Spleen (tissue), 11 donors: ENCODE results near the gene AGMO. TPM values are rescaled to one million over a fixed set of nuclear protein-coding genes. Genes with fewer than 3 reads are reported as not detected.

ENCODE experiments used
- DNase-seq: peaks from one replicate; pipeline ENCODE4 v3.0.0-alpha.2; 2020
- H3K27ac ChIP-seq, 8 donors: fragments of 200-600 bp; sonication (generic) in 7 of 8; 1 replicate in 4 of 8; 2 replicates in 4 of 8; pipeline versions ENCODE4 v1.5.0 to v1.8.0; 2016 to 2021; ENCODE audit warnings: inconsistent platforms in 4 of 8, mild to moderate bottlenecking in 4 of 8, moderate library complexity in 1 of 8
- H3K27me3 ChIP-seq, 7 donors: fragments of 200-600 bp; sonication (generic) in 6 of 7; replicated peaks in 1 of 7; 1 replicate in 4 of 7; 2 replicates in 3 of 7; pipeline versions ENCODE4 v1.5.0 to v1.8.0; 2016 to 2021; ENCODE audit warnings: inconsistent platforms in 3 of 7, mild to moderate bottlenecking in 1 of 7
- H3K36me3 ChIP-seq, 6 donors: fragments of 200-600 bp; sonication (generic) in 5 of 6; 1 replicate in 4 of 6; 2 replicates in 2 of 6; pipeline versions ENCODE4 v1.5.0 to v1.8.0; 2016 to 2021; ENCODE audit warnings: inconsistent platforms in 2 of 6
- H3K4me1 ChIP-seq, 6 donors: fragments of 200-600 bp; sonication (generic) in 5 of 6; 1 replicate in 3 of 6; 2 replicates in 3 of 6; pipeline versions ENCODE4 v1.5.0 to v1.8.0; 2016 to 2021; ENCODE audit warnings: inconsistent platforms in 3 of 6
- H3K4me3 ChIP-seq, 8 donors: fragments of 200-600 bp; sonication (generic) in 7 of 8; 1 replicate in 4 of 8; 2 replicates in 4 of 8; pipeline versions ENCODE4 v1.5.0 to v1.8.0; 2016 to 2021; ENCODE audit warnings: inconsistent platforms in 4 of 8, mild to moderate bottlenecking in 4 of 8, moderate library complexity in 2 of 8
- H3K9me3 ChIP-seq, 8 donors: fragments of 200-600 bp; sonication (generic) in 7 of 8; 1 replicate in 4 of 8; 2 replicates in 4 of 8; pipeline versions ENCODE4 v1.5.0 to v1.8.0; 2016 to 2021; ENCODE audit warnings: inconsistent platforms in 4 of 8
- POLR2A ChIP-seq, 3 donors: fragments of 450-650 bp; IDR thresholded peaks; one replicate each; pipeline ENCODE4 v1.5.1; 2017; ENCODE audit warnings: antibody characterized with exemption in 3 of 3, mild to moderate bottlenecking in 1 of 3
- POLR2AphosphoS5 ChIP-seq, 3 donors: sonication (generic); formaldehyde crosslinking; IDR thresholded peaks; one replicate each; pipeline ENCODE4 v1.5.1; 2017; ENCODE audit warnings: antibody characterized with exemption in 3 of 3
- WGBS, 5 donors: extraction: QIAGEN DNeasy Blood & Tissue Kit in 3 of 5; methylation state at CpG; one replicate each; pipeline versions ENCODE4 v1.1.5 to v1.1.7; 2013 to 2018; 5-methylcytosine and 5-hydroxymethylcytosine counted together
- intact Hi-C: fragments of 100-400 bp; cut with DNase I; formaldehyde crosslinking; loops from one replicate; pipeline ENCODE4 v1.15.0; 2023; ENCODE audit warnings: low total_unique reads
- polyA plus RNA-seq, 3 donors: library from polyadenylated mRNA; stranded (reverse); fragments of 200-250 nt; gene quantifications; one replicate each; pipeline ENCODE4 v1.2.1, GENCODE V29; 2013
- total RNA-seq, 7 donors: library from RNA; depleted of rRNA in 3 of 7; stranded (reverse); fragments of >200 nt in 3 of 7; fragmentation: NEBNext Ultra II Directional in 4 of 7; extraction: Animal tissue kit (Norgen Biotek cat#: 25700) in 4 of 7; gene quantifications; one replicate each; pipeline versions ENCODE4 v1.1.0 to v1.2.1, GENCODE V29; 2016 to 2021
- TF ChIP-seq, protein P1 (sequence below), 11 experiments: fragments of 200-600 bp in 7 of 11; fragments of 450-650 bp in 4 of 11; sonication (generic) in 4 of 11; IDR thresholded peaks in 8 of 11; conservative IDR thresholded peaks in 3 of 11; 1 replicate in 7 of 11; 2 replicates in 4 of 11; pipeline versions ENCODE4 v1.4.0 to v1.8.0; 2016 to 2021; ENCODE audit warnings: antibody characterized with exemption in 11 of 11, inconsistent platforms in 4 of 11, mild to moderate bottlenecking in 1 of 11
- donor health status: healthy with polysubstance abuse.
- donor health status: DM: no; HTN: no; CAD: no; lungs with moderate emphysema.
- donor health status: DM: no; HTN: no; CAD: no.
- donor health status: Bipolar disorder and iron deficiency.
- donor health status: healthy.
- donor health status: DM: no; HTN: no; CAD: no.
- donor health status: DM: yes; HTN: yes; CAD: no.

AGMO gene
- total and polyA plus RNA-seq, 10 donors: 0.02 to 0.03 (median 0.03) TPM; not detected in 7

DNA sequence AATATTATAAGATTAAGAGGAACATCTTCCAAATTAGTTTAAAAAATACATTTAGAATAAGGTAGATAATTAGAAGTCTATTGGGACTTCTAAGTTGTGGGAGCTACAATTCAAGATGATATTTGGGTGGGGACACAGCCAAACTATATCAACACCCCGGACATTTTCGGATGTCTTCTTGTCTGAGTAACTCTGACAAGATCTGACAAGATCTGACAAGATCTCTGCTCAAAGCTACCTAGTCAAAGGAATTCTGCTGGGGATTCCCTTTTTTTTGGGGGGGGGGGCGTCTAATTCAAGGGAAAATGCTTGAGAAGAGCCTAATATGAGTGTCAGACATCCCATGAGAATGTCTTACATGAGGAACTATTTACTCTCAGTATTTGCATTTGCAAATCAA, 5.2 kb upstream of the AGMO start:
- Histone ChIP-seq H3K4me3 (no peak overlapping the region), H3K9me3 (peaks cover 0 to 6% (median 0%) of the 10 kb centered on the region in 8 donors), H3K27ac (no peak overlapping the region), H3K4me1 (no peaks in the 10 kb centered on the region), H3K36me3 (no peaks in the 10 kb centered on the region), H3K27me3 (no peaks in the 10 kb centered on the region)
- TF ChIP-seq POLR2AphosphoS5 (IDR thresholded peaks at IDR 0.05): no peak
- TF ChIP-seq, protein P1, sequence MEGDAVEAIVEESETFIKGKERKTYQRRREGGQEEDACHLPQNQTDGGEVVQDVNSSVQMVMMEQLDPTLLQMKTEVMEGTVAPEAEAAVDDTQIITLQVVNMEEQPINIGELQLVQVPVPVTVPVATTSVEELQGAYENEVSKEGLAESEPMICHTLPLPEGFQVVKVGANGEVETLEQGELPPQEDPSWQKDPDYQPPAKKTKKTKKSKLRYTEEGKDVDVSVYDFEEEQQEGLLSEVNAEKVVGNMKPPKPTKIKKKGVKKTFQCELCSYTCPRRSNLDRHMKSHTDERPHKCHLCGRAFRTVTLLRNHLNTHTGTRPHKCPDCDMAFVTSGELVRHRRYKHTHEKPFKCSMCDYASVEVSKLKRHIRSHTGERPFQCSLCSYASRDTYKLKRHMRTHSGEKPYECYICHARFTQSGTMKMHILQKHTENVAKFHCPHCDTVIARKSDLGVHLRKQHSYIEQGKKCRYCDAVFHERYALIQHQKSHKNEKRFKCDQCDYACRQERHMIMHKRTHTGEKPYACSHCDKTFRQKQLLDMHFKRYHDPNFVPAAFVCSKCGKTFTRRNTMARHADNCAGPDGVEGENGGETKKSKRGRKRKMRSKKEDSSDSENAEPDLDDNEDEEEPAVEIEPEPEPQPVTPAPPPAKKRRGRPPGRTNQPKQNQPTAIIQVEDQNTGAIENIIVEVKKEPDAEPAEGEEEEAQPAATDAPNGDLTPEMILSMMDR (IDR thresholded peaks at IDR 0.05 in 8 of 11, conservative IDR thresholded peaks at IDR 0.05 in 3 of 11): no peak
- TF ChIP-seq POLR2A (IDR thresholded peaks at IDR 0.05): no peak
- intact Hi-C loops: no loop called here
- WGBS, 5 donors: 72 to 83% (median 79%) methylated on average over 3 of the region's 3 CpGs
- no peak for DNase-seq

DNA sequence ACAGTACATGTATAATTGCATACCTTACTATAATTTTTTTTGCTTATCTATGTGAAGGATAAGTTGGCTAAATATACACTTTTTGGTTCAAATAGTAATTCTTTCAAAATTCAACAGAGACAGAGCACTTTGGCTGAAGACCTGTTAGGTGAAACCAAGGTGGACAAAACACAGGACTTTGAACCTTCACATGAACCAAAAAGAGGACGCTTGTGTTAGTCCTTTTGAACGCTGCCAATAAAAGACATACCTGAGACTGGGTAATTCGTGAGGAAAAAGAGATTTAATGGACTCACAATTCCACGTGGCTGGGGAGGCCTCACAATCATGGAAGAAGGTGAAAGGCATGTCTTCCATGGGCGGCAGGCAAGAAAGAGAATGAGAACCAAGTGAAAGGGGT, 4.7 kb upstream of the AGMO start:
- no peak for DNase-seq
- Histone ChIP-seq H3K27ac (no peak overlapping the region), H3K4me3 (no peak overlapping the region), H3K4me1 (no peaks in the 10 kb centered on the region), H3K27me3 (no peaks in the 10 kb centered on the region), H3K9me3 (peaks cover 0 to 6% (median 0%) of the 10 kb centered on the region in 8 donors), H3K36me3 (no peaks in the 10 kb centered on the region)
- TF ChIP-seq, protein P1 (IDR thresholded peaks at IDR 0.05 in 8 of 11, conservative IDR thresholded peaks at IDR 0.05 in 3 of 11): no peak
- TF ChIP-seq POLR2A (IDR thresholded peaks at IDR 0.05) (no peak), POLR2AphosphoS5 (IDR thresholded peaks at IDR 0.05) (no peak)
- WGBS, 5 donors: 73 to 84% (median 80%) methylated on average over 5 of the region's 5 CpGs
- intact Hi-C loops: no loop called here

DNA sequence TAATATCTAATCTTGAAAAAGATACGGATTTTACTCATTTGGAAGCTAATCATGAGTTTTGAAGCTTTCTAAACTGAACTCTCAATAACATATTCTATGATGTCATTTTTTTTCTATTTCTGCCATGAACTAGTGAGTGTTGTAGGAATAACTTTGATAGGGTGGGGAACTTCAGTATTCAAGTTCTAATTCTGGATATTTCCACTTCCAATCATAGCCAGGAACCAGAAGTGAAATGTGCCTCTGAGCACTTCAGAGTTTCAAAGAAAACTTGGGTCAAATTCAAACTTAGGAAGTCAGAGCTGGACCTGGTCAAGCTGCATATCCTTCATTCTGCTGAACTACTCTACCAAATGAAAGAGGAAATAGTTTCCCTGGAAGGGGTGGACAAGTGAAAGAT, 847 bp downstream of the AGMO start:
- H3K27ac ChIP-seq: no peak overlapping the region
- intact Hi-C loops: no loop called here

GRCh38 chr7:15559416-15559928, 2.3 kb downstream of the AGMO start:
- intact Hi-C loops: no loop called here
- Histone ChIP-seq H3K4me3 (no peak overlapping the region), H3K27ac (no peak overlapping the region), H3K36me3 (no peaks in the 10 kb centered on the region), H3K27me3 (no peaks in the 10 kb centered on the region), H3K4me1 (no peaks in the 10 kb centered on the region), H3K9me3 (peaks cover 0 to 6% (median 0%) of the 10 kb centered on the region in 8 donors)
- 62 to 77% (median 75%) methylated on average over 3 of the region's 3 CpGs for WGBS, 5 donors
- DNase-seq: no peak
- TF ChIP-seq, protein P1 (IDR thresholded peaks at IDR 0.05 in 8 of 11, conservative IDR thresholded peaks at IDR 0.05 in 3 of 11): no peak
- TF ChIP-seq POLR2A (IDR thresholded peaks at IDR 0.05): no peak
- no peak for TF ChIP-seq POLR2AphosphoS5 (IDR thresholded peaks at IDR 0.05)

More for the DNA sequence above, 847 bp downstream of the AGMO start:
- Histone ChIP-seq H3K36me3 (no peaks in the 10 kb centered on the region), H3K4me3 (no peak overlapping the region), H3K27me3 (no peaks in the 10 kb centered on the region), H3K4me1 (no peaks in the 10 kb centered on the region), H3K9me3 (peaks cover 0 to 6% (median 0%) of the 10 kb centered on the region in 8 donors)
- TF ChIP-seq, protein P1 (IDR thresholded peaks at IDR 0.05 in 8 of 11, conservative IDR thresholded peaks at IDR 0.05 in 3 of 11): no peak
- no peak for TF ChIP-seq POLR2A (IDR thresholded peaks at IDR 0.05)
- no peak for TF ChIP-seq POLR2AphosphoS5 (IDR thresholded peaks at IDR 0.05)
- no peak for DNase-seq
- 68 to 85% (median 77%) methylated on average over 1 of the region's 1 CpG for WGBS, 5 donors
